GM12892 (cell line): Measurements from ENCODE around the gene NDUFV3.
A peak's percentile ranks its signal among the peaks of the same experiment; 100 is the strongest.

Experiments used
- DNase-seq: peaks from one replicate; pipeline ENCODE4 v3.0.0; 2011; ENCODE audit not compliant: insufficient read length
- FAIRE-seq: peaks from 2 replicates; lab custom pipeline; 2011; peaks lifted over from hg19 to GRCh38; lab: Jason Lieb, UNC
- POLR2A ChIP-seq: IDR thresholded peaks from 2 replicates; pipeline ENCODE4 v1.6.1; 2011; ENCODE audit warnings: low read depth, low read length, control low read depth
- POLR2AphosphoS5 ChIP-seq: IDR thresholded peaks from 2 replicates; pipeline ENCODE4 v1.6.1; 2011; ENCODE audit warnings: low read depth, low read length, control low read depth
- TAF1 ChIP-seq: IDR thresholded peaks from 2 replicates; pipeline ENCODE4 v1.6.1; 2011; ENCODE audit warnings: low read depth, mild to moderate bottlenecking, control low read depth, low read length, borderline replicate concordance

The NDUFV3 gene

GRCh38 chr21:42850463-42850862 is 42.6 kb upstream of the NDUFV3 start:
- DNase-seq (no peak), FAIRE-seq (no peak)
- TF ChIP-seq POLR2A (no peak), POLR2AphosphoS5 (no peak), TAF1 (no peak)

- DNase-seq (peak; percentile 57), FAIRE-seq (no peak)
- no peak for TF ChIP-seq POLR2A
- no peak; the same call in 1 of the 2 replicates for TF ChIP-seq POLR2AphosphoS5
- TF ChIP-seq TAF1, result no peak
Observed at GRCh38 chr21:42850866-42851391, 42.2 kb upstream of the NDUFV3 start.

- DNase-seq (no peak), FAIRE-seq (no peak)
- no peak for TF ChIP-seq TAF1
- TF ChIP-seq POLR2AphosphoS5, result no peak
- no peak for TF ChIP-seq POLR2A
Observed at GRCh38 chr21:42851812-42852665, 41.1 kb upstream of the NDUFV3 start.

- no peak for FAIRE-seq
- no peak for TF ChIP-seq TAF1
- TF ChIP-seq POLR2AphosphoS5, result no peak
- TF ChIP-seq POLR2A, result no peak
- DNase-seq, result no peak
Observed at GRCh38 chr21:42852925-42853570, 40.1 kb upstream of the NDUFV3 start.

GRCh38 chr21:42853621-42854020 is 39.5 kb upstream of the NDUFV3 start:
- TF ChIP-seq TAF1 (no peak), POLR2AphosphoS5 (no peak), POLR2A (no peak)
- FAIRE-seq (no peak), DNase-seq (no peak)

- DNase-seq, result no peak
- FAIRE-seq, result no peak
- no peak for TF ChIP-seq POLR2AphosphoS5
- no peak for TF ChIP-seq POLR2A
- TF ChIP-seq TAF1, result no peak
Observed at GRCh38 chr21:42854246-42855010, 38.7 kb upstream of the NDUFV3 start.

GRCh38 chr21:42855171-42855936 is 37.8 kb upstream of the NDUFV3 start:
- no peak for TF ChIP-seq POLR2AphosphoS5
- TF ChIP-seq TAF1, result no peak
- no peak for TF ChIP-seq POLR2A
- FAIRE-seq (no peak), DNase-seq (no peak)

GRCh38 chr21:42855937-42856335 is 37.2 kb upstream of the NDUFV3 start:
- TF ChIP-seq TAF1, result no peak
- TF ChIP-seq POLR2A, result no peak
- no peak for TF ChIP-seq POLR2AphosphoS5
- DNase-seq, result no peak
- FAIRE-seq, result no peak

GRCh38 chr21:42857216-42857615 is 35.9 kb upstream of the NDUFV3 start:
- TF ChIP-seq TAF1 (no peak), POLR2A (no peak), POLR2AphosphoS5 (no peak)
- DNase-seq, result no peak
- FAIRE-seq, result no peak

GRCh38 chr21:42858185-42858847 is 34.8 kb upstream of the NDUFV3 start:
- TF ChIP-seq TAF1 (no peak), POLR2AphosphoS5 (no peak), POLR2A (no peak)
- FAIRE-seq (no peak), DNase-seq (no peak)
